ENCODE data around the gene KCTD1. TPM values are rescaled to one million over a fixed set of nuclear protein-coding genes. Genes with fewer than 3 reads are reported as not detected.

Gene KCTD1
- total RNA-seq, 2 experiments from 2014 or later, result 10.1 to 10.3 TPM

DNA sequence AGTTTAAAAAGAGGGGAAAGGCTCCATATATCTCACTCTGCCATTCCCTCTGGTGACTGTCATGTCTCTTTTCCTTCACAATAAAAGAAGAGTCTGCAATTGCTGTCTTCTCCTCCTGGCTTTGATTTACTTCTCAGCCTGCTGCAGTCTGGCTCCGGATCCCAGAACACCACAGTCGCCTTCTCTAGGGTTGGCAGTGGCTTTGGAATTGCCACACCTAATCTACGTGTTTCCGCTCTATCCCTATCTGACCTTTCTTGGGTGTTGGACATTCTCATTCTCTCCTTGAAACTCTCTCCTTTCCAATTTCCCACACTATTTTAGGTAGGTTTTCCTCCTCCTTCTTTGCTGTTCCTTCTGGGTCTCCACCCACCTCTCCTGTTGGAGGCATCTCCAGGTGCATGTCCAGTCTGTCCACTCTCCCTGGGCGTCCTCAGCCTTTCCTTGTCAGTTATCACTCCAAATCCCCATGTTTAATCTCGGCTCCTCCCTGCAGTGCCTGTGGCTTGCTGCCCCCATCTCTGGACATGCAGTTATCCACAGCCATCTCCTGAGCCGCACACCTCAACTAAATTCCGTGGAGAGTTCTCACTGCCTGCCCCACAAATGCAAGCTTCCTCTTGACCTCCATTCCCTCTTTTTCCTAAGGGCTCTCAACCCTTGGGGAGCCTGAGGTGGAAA is 112.8 kb downstream of the KCTD1 start:
- Histone ChIP-seq H4K20me1 (ENCODE audit: insufficient read depth, low read length) (no peaks in the 10 kb centered on the region), H3K79me2 (ENCODE audit: insufficient read depth, low read depth, low read length) (no peaks in the 10 kb centered on the region), H2AFZ (ENCODE audit: low read length) (no peak overlapping the region), H3K27ac (ENCODE audit: low read depth, low read length, poor library complexity, severe bottlenecking) (no peak overlapping the region), H3K9me2 (ENCODE audit: insufficient read depth, low read length) (no peaks in the 10 kb centered on the region), H3K4me3 (ENCODE audit: low read depth, low read length, poor library complexity, severe bottlenecking) (no peak overlapping the region), H3K9me3 (ENCODE audit: low read length) (no peaks in the 10 kb centered on the region), H3K36me3 (ENCODE audit: insufficient read depth, low read length) (no peaks in the 10 kb centered on the region), H3K4me1 (ENCODE audit: insufficient read depth, low read length, poor library complexity, severe bottlenecking) (peaks cover 15% of the 10 kb centered on the region), H3K4me2 (ENCODE audit: low read length) (no peak overlapping the region)
- intact Hi-C loops (cut with micrococcal nuclease; ENCODE audit: unreplicated experiment), result no loop called here
- CTCF ChIA-PET (ENCODE audit: unreplicated experiment), result no interaction called here
- TF ChIP-seq, protein P1, sequence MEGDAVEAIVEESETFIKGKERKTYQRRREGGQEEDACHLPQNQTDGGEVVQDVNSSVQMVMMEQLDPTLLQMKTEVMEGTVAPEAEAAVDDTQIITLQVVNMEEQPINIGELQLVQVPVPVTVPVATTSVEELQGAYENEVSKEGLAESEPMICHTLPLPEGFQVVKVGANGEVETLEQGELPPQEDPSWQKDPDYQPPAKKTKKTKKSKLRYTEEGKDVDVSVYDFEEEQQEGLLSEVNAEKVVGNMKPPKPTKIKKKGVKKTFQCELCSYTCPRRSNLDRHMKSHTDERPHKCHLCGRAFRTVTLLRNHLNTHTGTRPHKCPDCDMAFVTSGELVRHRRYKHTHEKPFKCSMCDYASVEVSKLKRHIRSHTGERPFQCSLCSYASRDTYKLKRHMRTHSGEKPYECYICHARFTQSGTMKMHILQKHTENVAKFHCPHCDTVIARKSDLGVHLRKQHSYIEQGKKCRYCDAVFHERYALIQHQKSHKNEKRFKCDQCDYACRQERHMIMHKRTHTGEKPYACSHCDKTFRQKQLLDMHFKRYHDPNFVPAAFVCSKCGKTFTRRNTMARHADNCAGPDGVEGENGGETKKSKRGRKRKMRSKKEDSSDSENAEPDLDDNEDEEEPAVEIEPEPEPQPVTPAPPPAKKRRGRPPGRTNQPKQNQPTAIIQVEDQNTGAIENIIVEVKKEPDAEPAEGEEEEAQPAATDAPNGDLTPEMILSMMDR (conservative IDR thresholded peaks at IDR 0.05; ENCODE audit: low read length), result no peak
- TF ChIP-seq EZH2phosphoT487 (IDR thresholded peaks at IDR 0.05; ENCODE audit: borderline replicate concordance, low read depth, low read length), result no peak
- DNase-seq (ENCODE audit: low spot score), result no peak
- no TSS peak for BruUV-seq (replicated peaks)
- POLR2A ChIA-PET, result interaction anchor here (3.3 kb wide), 1 partner anchor 12 kb away, joined by 12 read pairs; no protein-coding TSS in a partner anchor

- CTCF ChIA-PET (ENCODE audit: unreplicated experiment), result no interaction called here
- no peak overlapping the region for H3K27ac ChIP-seq (ENCODE audit: low read depth, low read length, poor library complexity, severe bottlenecking)
- H2AFZ ChIP-seq (ENCODE audit: low read length), result no peak overlapping the region
- H3K4me3 ChIP-seq (ENCODE audit: low read depth, low read length, poor library complexity, severe bottlenecking), result no peak overlapping the region
- no peaks in the 10 kb centered on the region for H3K79me2 ChIP-seq (ENCODE audit: insufficient read depth, low read depth, low read length)
- no peaks in the 10 kb centered on the region for H4K20me1 ChIP-seq (ENCODE audit: insufficient read depth, low read length)
- no peaks in the 10 kb centered on the region for H3K9me2 ChIP-seq (ENCODE audit: insufficient read depth, low read length)
- peaks cover 15% of the 10 kb centered on the region for H3K4me1 ChIP-seq (ENCODE audit: insufficient read depth, low read length, poor library complexity, severe bottlenecking)
- no TSS peak for BruUV-seq (replicated peaks)
- intact Hi-C loops (cut with micrococcal nuclease; ENCODE audit: unreplicated experiment), result no loop called here
- no peaks in the 10 kb centered on the region for H3K9me3 ChIP-seq (ENCODE audit: low read length)
- H3K4me2 ChIP-seq (ENCODE audit: low read length), result no peak overlapping the region
- POLR2A ChIA-PET, result interaction anchor here (0.6 kb wide), 1 partner anchor 51 kb away, joined by 3 read pairs; no protein-coding TSS in a partner anchor
- DNase-seq (ENCODE audit: low spot score), result no peak
- no peaks in the 10 kb centered on the region for H3K36me3 ChIP-seq (ENCODE audit: insufficient read depth, low read length)
- TF ChIP-seq EZH2phosphoT487 (IDR thresholded peaks at IDR 0.05; ENCODE audit: borderline replicate concordance, low read depth, low read length), result no peak
- TF ChIP-seq, protein P1 (conservative IDR thresholded peaks at IDR 0.05; ENCODE audit: low read length), result no peak
Observed at GRCh38 chr18:26434887-26435286, 113.5 kb downstream of the KCTD1 start.

Measured in OCI-LY7 (cell line).